PFSK-1 (cell line): ENCODE measurements around the gene KHK.

Experiments used
- FOXP2 ChIP-seq: optimal IDR thresholded peaks from 2 replicates; pipeline ENCODE3; 2011; ENCODE audit warnings: borderline replicate concordance, control low read depth, inconsistent platforms; ENCODE audit not compliant: insufficient read depth; ENCODE audit errors: extremely low read length, extremely low read depth
- POLR2AphosphoS5 ChIP-seq: IDR thresholded peaks from 2 replicates; pipeline ENCODE4 v1.6.1; 2012; ENCODE audit warnings: low read depth, mild to moderate bottlenecking, control low read depth, low read length, moderate library complexity
- REST ChIP-seq, 2 experiments: IDR thresholded peaks; 2 replicates each; pipeline versions ENCODE4 v1.6.1 to v1.8.0; 2011 to 2012; ENCODE audit warnings: low read depth in 2 of 2, low read length in 2 of 2, control low read depth in 1 of 2, inconsistent platforms in 1 of 2, mild to moderate bottlenecking in 1 of 2, moderate library complexity in 1 of 2; ENCODE audit not compliant: insufficient read depth in 1 of 2
- SIN3A ChIP-seq: IDR thresholded peaks from 2 replicates; pipeline ENCODE4 v1.6.1; 2012; ENCODE audit warnings: mild to moderate bottlenecking, low read length, moderate library complexity, borderline replicate concordance; ENCODE audit not compliant: insufficient read depth
- TAF1 ChIP-seq: IDR thresholded peaks from 2 replicates; pipeline ENCODE4 v1.6.1; 2012; ENCODE audit warnings: low read length, control low read depth, borderline replicate concordance; ENCODE audit not compliant: insufficient read depth

Gene KHK

GRCh38 chr2:27065128-27065527, 21.4 kb upstream of the KHK start:
- TF ChIP-seq SIN3A, result no peak
- no peak for TF ChIP-seq TAF1
- TF ChIP-seq REST (IDR thresholded peaks at IDR 0.05; ENCODE audit: insufficient read depth in 1 of 2, low read depth in 2 of 2, low read length in 2 of 2), result no peak

- no peak for TF ChIP-seq POLR2AphosphoS5
These were observed 19.2 kb upstream of the KHK start for GRCh38 chr2:27067385-27067784.

GRCh38 chr2:27069436-27069835, 17.1 kb upstream of the KHK start:
- no peak for TF ChIP-seq POLR2AphosphoS5
- no peak for TF ChIP-seq REST (IDR thresholded peaks at IDR 0.05; ENCODE audit: insufficient read depth in 1 of 2, low read depth in 2 of 2, low read length in 2 of 2)
- TF ChIP-seq SIN3A, result no peak
- no peak for TF ChIP-seq TAF1
- no peak for TF ChIP-seq FOXP2

- TF ChIP-seq TAF1 (no peak), REST (IDR thresholded peaks at IDR 0.05; ENCODE audit: insufficient read depth in 1 of 2, low read depth in 2 of 2, low read length in 2 of 2) (no peak), POLR2AphosphoS5 (no peak), FOXP2 (no peak), SIN3A (no peak)
These were observed 16.5 kb upstream of the KHK start for GRCh38 chr2:27069961-27070618.

GRCh38 chr2:27070653-27071276, 15.8 kb upstream of the KHK start:
- no peak for TF ChIP-seq FOXP2
- no peak for TF ChIP-seq SIN3A
- TF ChIP-seq TAF1, result no peak
- TF ChIP-seq POLR2AphosphoS5, result no peak
- no peak for TF ChIP-seq REST (IDR thresholded peaks at IDR 0.05; ENCODE audit: insufficient read depth in 1 of 2, low read depth in 2 of 2, low read length in 2 of 2)
